Suppressor macrophage (primary cell): Measurements from ENCODE around the gene CCNY.
A peak's percentile ranks its signal among the peaks of the same experiment; 100 is the strongest.
"Not testable (repeated sequence)": the region's sequence is repeated elsewhere in the genome, so short reads cannot be mapped to it uniquely, and the experiment has no call there.

Experiments used
- DNase-seq, 4 experiments: peaks; one replicate each; pipeline ENCODE4 v3.0.0-alpha.2; 2020 to 2022

CCNY gene

DNA sequence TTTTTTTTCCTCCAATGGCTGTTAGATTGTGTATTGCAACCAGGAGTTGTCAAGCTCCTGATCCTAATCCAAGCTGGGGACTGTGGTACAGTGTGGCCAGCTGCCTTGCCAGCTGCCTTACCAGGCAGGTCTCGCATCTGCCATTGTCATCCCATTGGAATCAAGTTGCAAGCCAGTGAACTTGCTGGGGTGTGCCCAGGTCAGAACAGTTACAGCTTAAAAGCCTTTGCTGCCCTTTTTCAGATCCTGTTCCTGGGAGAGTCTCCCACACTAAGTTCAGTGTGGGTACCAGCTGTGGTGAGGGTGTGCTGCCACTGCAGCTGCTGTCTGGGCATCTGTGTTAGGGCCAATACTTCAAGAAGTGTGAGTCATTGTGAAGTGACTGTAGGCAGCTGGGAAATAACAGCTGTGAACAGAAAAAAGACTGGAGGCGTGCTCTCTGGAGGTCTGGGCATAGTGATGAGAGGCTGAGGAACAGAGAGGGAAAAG is 72.8 kb downstream of the CCNY start:
- peak; percentile 65 to 84 (median 78) for DNase-seq

DNA sequence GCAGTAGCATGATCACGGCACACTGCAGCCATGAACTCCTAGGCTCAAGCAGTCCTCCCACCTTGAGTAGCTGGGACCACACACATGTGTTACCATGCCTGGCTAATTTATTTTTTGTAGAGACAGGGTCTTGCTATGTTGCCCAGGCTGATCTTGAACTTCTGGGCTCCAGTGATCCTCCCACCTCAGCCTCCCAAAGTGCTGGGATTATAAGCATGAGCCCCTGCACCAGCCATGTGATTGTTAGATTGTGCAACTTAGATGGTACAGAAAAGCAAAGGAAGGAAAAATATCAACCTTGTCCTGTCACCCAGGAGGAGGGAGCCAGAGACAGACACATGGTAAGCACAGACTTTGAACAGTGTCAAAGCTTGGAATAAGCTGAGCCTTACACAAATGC is 73.5 kb downstream of the CCNY start:
- DNase-seq = peak in 1 of 4 experiments; percentile 19

DNA sequence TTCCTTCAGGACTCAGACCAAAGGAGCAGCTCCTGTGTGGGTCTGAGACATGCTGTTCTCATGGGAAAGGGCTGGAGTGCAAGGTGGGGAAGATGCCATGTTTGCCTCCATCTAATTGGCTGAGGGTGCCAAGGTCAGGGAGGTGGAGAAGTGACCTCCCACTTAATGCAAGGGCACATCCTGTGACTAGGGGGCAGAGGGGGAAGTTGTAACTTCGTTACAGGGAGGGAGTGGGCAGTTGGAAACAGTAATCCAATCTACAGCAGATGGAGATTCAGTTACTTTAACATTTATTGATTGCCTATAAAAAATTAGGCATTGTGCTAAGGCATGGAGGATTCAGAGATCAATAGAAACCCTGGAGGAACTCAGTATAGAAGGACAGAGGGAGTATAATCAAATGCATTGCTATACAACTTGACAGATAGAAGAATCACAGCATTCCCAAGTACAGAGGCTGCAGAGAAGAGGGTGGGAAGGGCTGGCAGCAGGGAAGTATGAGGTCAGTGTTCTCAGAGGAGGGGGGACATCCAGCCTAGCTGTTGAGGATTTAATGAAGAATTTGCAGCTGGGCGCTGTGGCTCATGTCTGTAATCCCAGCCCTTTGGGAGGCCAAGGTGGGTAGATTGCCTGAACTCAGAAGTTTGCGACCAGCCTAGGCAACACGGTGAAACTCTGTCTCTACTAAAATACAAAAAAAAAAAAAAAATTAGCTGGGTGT is 75.9 kb downstream of the CCNY start:
- DNase-seq = peak; percentile 16 to 70 (median 60)

DNA sequence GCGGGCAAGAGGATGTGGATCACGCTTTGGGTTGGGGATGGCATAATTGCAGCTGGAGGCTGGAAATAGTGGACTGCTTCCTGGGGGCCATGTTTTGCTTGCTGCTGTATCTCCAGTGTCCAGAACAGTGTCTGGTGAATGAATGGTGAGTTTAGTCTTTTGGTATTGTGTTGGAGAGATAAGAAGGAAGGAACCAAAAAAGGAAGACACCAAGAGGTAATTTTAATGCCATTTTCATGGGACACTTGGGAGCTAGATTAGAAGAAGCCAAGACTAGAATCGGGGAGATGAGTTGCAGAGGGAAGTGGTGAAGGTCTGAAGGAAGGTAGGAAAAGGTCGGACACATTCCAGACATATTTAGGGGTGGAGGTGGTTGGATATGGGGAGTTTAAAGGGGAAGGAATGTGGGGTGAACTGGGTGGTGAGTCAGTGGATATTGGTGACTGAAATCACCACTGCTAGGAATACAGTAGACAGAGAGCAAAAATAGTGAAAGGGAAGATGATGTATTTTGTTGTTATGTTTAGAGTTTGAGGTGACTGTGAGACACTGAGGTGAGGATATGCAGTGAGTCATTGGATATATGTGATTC is 76.7 kb downstream of the CCNY start:
- peak in 3 of 4 experiments; percentile 18 to 53 (median 40) for DNase-seq

DNA sequence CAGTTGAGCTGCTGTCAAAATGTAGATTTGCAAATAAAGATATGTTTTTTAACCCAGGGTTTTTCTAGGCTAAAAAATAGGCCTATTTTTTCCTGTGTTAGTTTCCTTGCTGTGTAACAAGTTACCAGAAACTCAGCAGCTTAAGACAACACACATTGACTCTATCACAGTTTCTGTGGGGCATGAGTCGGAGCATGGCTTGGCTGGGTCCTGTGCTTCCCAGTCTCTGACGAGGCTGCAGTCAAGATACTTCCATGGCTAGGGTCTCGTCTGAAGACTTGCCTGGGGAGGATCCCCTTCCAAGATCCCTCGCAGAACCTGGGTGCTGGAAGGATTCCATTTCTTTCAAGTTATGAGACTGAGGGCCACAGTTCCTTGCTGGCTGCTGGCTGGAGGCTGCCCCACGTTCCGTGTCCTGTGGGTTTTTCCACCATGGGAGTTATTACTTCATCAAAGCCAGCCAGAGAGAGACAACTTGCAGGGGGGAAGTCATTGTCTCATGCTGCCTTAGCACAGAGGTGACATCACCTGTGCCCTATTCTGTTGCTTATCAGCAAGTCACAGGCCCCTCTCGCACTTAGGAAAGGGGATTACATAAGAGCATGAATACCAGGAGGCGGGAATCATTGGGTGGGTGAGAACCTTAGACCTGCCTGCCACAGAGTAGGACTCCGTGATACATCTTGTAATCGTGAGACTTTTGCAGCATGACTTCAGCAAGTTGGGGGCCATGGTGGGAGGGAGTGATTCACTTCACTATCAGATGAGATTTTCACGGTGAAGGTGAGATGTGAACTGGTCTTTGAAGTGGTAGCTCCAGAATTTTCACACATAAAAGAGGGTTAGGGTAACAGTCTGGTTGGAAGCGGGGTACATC is 77.9 kb downstream of the CCNY start:
- DNase-seq = peak; percentile 53 to 81 (median 72)

DNA sequence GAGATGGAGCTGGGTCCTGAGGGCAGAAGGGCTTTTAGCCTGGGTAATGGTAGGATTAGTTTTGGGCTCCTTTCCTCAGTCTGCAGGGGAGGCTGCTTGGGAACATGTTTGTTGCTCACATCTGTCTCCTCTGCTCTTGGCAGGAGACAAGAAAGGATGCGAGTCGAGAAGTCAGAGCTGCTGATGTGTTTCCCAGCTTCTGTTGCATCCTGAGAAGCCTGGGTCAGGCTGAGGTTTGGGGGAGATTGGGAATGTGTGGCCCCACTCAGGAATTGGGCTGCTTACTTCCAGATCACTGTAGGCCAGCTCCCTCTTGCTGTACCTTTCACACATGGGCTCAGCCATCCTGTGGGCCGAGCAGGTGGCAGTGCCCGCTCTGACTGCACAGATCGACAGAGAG is 79.2 kb downstream of the CCNY start:
- no peak for DNase-seq

DNA sequence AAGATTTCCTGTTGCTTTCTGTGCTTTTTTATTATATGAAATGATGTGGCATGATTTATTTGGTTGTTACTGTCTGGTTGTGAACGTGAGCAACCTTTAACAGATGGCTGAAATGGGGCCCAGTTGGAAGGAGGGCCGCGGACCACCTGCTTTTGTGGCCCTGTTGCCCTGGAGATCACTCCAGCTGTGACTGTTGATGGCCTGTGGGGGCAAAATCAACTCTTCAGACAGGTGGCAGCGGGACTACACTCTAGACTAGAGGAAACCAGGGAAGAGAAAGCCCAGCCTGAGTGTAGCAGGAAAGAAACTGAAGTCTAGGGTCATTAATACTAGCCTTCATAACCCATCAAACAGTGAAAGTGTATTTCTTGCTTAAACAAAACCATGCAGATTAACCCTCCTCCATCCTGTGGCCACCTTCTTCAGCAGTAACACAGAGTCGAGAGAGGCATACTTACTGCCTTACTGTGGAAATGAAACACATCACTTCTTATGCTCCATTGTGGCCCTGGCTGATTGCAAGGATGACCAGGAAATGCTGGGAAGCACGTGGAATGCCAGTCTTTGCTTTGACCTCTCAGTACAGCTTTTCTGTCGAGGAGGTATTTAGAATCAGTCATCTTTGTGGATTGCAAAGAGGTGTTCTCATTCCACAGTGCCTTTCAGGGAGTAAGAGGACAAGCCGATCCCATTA is 80.5 kb downstream of the CCNY start:
- no peak for DNase-seq

DNA sequence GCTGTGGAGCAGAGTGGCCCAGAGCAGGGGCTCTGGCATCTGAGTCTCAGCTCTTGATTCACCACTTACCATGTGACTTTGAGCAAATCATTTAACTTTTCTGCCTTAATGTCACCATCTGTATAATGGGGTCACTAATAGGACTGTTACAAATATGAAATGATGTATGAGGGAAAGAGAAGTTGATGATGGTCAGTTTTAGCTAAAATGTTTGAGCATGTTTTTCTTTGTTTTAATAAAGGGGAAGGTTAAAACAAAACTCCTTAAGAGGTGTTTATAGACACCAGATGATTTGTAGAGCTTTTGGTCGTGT is 81.0 kb downstream of the CCNY start:
- DNase-seq = no peak

DNA sequence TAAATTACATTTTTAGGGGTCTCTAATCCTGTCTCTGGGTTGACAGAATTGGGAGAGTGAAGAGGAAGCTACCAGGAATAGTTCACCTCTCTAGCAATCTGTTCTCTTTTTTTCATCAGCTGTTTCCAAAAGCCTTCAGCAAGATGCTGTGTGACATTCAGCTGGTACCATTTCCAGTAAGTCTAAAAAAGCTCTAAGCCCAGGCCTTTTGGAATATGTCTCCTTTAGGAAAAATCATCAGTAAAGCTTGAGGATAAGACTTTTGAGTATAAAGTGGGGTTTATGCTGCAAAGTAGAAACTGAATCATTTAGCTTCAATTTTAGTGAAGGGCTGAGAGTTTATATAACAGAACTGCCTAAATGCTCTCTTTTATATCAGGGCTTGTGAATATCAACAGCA is 81.5 kb downstream of the CCNY start:
- no peak for DNase-seq

DNA sequence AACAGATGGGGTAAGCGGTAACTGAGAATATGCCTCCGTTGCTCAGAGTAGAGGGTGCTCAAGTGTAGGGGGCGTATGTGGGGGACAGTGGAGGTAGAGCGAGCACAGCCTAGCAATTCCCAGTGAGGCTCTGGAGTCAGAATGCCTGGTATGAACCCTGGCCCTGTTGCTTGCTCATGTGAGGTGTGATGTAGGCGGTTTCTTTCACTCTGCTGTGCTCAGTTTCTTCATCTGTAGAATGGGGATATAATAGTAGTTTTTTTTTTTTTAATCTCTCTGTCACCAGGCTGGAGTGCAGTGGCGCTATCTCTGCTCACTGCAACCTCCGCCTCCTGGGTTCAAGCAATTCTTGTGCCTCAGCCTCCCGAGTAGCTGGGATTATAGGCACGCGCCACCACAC is 82.3 kb downstream of the CCNY start:
- not testable (repeated sequence) for DNase-seq

DNA sequence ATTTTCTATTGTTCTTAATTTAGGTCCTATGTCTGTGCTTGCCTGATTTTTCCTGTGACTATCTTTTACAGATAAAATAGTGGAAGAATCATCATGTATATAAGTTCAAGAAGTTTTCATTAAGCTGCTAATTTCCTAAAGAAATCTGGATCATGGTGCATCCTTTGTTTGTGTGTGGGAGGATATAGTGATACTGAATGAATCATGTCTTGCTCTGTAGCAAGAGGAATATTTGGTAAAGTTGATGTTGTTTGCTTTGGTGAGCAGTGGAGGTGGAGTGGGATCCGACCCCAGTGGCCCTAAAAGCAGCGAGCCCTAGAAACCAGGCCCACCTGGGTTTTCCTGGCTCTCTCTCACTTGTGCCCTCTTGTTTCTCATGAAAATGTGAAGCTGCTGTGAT is 83.7 kb downstream of the CCNY start:
- peak in 2 of 4 experiments; percentile 19 to 39 for DNase-seq

DNA sequence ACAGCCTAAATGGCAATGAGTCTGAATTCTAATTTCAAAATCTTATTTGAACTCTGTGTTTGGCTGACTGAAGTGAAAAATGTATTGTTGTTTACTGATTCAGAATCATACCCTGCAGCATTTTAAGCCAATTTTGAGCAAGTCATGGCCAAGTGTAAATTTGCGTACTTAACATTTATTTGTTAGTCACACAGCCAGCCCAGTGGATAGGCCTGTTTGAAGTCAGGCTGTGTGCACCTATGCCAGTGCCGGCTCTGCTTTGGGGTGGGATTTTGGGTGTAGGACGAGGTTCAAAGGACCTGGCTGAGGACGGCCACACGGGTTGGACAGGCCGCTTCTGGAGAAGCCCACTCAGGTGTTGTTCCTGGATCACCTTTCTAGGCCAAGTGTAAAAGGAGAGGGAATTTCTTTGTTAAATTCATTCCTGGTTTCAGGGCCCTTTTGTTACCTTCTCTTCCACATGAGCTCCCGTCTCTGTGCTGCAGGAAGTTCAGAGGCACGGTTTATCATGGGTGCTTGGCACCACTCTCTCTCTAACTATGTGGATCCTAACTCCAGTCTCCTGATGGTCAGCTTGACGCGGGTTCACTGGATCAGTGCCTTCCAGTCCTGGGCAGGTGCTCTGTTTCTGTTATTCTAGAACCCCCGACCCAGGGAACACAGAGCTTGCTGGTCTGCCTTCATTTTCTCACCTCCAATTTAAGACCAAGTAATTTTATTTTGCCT is 84.7 kb downstream of the CCNY start:
- no peak for DNase-seq

DNA sequence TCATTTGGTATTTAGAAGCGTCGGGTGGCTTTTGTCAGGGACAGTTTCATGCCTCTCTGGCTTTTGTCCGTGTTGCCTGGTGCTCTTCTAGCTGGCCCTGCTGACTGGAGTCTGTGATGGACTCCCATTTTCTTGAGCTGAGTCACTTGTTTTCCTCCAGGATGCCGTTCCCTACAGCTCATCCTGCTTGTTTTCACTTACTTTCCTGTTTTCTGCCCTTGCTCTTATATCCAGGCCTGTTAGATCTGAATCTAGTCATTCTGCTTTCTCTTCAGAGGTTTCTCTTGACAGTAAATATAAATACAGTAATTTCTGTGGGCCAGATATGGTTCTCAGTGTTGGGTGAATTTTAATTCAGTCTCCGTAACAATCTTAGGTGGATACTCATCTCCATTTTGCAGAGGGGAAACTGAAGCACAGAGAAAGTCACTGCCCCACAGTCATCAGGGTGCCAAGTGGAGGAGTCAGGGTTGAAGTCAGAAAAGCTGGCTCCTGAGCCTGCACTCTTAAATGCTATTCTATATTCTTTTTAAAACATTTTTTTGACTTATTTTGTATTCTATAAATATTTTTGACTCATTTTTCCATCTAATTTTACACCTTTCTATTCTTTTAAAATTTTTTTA is 85.4 kb downstream of the CCNY start:
- no peak for DNase-seq

DNA sequence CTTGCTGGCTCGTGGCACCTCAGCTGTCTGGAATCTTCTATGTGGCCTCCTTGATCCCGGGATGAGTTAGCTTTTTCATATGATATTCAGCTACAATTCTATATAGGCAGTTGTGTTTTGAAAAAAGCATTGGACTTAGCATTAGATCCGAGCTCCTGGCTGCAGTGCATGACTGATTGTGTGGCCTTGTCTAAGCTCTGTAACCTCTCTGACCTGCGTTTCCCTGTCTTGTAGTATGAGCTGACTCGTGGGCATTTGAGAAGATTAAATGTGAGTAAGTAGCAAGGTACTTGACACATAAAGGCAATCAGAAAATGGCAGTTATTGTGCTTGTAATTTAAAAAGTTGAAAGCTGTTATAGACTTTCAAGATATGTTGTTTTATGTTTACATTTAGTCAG is 85.9 kb downstream of the CCNY start:
- no peak for DNase-seq

DNA sequence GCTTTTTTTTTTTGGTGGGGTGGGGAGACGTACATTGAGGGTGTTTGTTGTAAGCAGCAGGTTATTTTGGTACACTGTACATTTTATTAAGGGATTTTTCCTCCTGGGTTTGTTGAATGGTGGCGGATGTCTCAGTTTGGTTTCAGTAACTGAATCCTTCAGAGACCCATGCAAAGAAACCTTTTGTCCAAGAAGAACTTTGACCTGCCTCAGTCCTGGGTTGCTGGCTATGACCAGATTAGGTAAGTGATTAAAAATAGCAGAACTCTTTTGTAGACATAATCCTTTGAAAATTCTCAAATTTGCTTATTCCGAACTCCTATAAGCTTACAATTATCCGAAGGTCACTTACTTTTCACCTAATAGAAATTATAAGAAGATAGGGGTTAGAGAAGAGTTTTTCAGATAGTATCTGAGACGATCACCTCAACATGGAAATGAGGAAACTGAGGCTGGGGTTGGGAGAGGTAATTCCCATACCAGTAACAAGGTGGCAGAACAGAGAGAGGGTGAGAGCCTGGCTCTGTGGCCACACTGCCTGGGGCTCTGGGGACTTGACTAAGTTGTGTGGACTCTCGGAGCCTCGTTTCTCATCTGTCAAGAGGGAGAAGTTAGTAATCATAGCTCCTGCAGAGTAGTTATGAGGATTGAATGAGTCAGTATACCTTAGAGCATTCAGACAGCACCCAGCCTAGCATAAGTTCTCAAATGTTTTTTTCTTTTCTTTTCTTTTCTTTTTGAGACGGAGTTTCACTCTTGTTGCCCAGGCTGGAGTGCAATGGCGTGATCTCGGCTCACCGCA is 87.4 kb downstream of the CCNY start:
- no peak for DNase-seq

DNA sequence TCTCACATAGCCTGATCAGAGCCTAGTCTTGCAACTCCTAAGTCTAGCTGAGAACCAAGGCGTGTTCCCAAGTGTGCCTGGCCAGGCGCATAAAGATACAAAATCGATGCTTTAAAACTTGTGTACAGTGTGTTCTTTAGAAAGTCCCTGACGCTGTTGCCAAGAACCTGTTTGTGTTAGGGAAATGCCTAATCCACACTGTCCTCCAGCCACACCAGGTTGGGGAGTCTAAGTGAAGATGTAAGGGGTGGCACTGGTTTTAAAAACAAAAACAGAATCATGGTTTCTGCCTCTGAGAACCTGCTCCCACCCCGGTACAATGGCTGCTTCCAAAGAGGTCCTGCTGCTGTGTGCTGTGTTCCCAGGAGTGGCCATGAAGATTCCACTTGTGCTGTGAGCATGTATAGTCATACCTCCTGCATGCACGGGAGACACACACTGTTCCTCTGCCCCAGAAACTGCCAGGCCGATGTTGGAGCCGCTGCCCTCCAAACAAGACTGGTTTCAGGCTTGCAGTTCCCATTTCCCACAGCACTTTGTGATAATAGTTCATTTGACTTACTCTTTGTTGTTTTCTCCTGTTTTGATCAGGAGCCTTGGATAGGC is 88.5 kb downstream of the CCNY start:
- DNase-seq = no peak

DNA sequence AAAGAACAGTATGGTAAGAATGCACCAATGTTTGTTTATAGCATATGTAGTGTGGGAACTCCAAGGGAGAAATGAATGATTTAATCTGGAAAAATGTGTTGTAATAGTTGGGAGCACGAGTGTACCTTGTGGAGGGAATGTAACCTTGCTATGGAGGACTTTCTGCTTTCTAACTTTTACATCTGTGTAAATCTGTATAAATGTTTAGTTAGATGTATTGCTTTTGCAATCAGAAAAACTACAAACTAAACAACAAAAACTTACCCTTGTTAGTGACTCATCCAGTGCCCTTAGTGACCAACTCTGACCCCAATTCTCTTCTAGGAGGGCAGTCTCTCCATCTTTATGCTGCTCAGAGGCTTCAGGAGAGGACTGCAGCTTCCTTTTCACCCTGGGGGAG is 89.3 kb downstream of the CCNY start:
- DNase-seq = no peak

DNA sequence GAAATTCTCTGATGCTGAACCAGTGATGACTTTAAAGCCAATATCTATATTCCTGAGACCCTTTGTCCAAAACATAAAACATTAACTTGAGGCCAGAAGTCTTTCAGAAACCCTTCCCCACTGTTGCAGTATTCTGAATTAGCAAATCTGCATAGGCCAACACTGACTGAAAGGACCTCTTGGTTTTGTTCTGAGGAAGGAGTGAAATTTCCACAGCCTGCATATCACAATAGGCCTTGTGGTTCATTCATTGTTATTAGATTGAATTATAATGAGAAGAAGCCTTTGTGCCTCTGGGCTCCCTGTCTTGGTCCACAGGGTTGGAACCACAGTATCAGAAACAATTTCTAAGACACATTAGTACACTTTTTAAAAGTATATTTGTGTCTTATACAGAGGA is 90.3 kb downstream of the CCNY start:
- DNase-seq = no peak

DNA sequence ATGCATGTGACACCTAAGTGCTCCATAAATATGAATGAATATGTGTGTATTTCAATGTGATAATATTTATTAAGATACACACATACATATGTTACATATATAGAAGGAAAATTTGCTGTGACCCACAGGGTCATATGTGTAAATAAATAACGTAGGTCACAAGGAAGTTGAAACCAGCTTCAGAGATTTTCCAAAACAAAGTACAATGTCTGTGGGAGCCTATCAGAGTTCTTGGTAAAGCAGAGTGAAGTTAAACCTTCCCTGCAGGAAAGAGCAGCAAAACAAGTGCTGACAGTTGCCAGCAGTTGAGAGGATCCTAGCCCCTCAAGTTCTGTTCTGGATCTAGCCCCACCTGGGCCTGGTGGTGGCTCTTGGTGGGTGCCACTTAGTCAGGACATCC is 91.2 kb downstream of the CCNY start:
- DNase-seq = no peak

DNA sequence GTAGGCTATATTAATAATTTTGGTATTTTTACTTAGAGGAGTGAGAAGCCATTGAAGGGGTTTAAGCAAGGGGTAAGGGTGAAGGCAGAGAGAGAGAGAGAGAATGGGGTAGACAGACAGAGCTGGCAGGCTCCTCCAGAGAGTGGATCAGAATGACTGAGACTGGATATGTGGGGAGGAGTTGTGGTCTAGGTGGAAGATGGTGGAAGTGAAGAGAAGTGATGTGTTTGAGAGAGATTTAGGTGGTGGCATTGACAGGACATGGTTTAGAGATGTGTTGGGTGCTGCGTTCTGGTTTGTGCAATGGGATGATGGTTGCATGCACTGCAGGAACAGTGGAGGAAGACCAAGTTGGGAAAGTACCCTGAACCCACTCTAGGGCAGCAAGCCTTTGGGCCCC is 92.2 kb downstream of the CCNY start:
- DNase-seq = no peak
